Sigmoid colon (tissue), 7 donors: ENCODE data around the gene FN1. TPM values are rescaled to one million over a fixed set of nuclear protein-coding genes. Genes with fewer than 3 reads are reported as not detected.

Experiments
- DNase-seq: peaks from one replicate; pipeline ENCODE4 v3.0.0-alpha.2; 2019
- H3K27ac ChIP-seq, 4 donors: fragments of 200-600 bp; sonication (generic); one replicate each; pipeline ENCODE4 v1.5.1; 2016 to 2019; ENCODE audit warnings: mild to moderate bottlenecking in 1 of 4
- H3K27me3 ChIP-seq, 3 donors: fragments of 200-600 bp; sonication (generic); one replicate each; pipeline ENCODE4 v1.5.1; 2019; ENCODE audit warnings: mild to moderate bottlenecking in 1 of 3
- H3K36me3 ChIP-seq, 4 donors: fragments of 200-600 bp; sonication (generic); one replicate each; pipeline ENCODE4 v1.5.1; 2016 to 2019
- H3K4me1 ChIP-seq, 4 donors: fragments of 200-600 bp; sonication (generic); one replicate each; pipeline ENCODE4 v1.5.1; 2017 to 2019
- H3K4me3 ChIP-seq, 4 donors: fragments of 200-600 bp; sonication (generic); one replicate each; pipeline ENCODE4 v1.5.1; 2017 to 2019; ENCODE audit warnings: mild to moderate bottlenecking in 2 of 4, moderate library complexity in 1 of 4
- H3K9me3 ChIP-seq, 4 donors: fragments of 200-600 bp in 3 of 4; sonication (generic) in 3 of 4; one replicate each; pipeline versions ENCODE4 v1.5.1 to v1.6.1; 2013 to 2019
- CTCF ChIP-seq, 4 experiments: fragments of 450-650 bp in 3 of 4; fragments of 200-600 bp in 1 of 4; IDR thresholded peaks; one replicate each; pipeline ENCODE4 v1.5.1; 2016 to 2019; ENCODE audit warnings: antibody characterized with exemption in 4 of 4, mild to moderate bottlenecking in 3 of 4, moderate library complexity in 2 of 4
- EP300 ChIP-seq, 4 donors: sonication (generic); formaldehyde crosslinking; IDR thresholded peaks; one replicate each; pipeline ENCODE4 v1.6.1; 2017; ENCODE audit warnings: antibody characterized with exemption in 4 of 4
- POLR2A ChIP-seq, 2 donors: fragments of 450-650 bp; IDR thresholded peaks; one replicate each; pipeline ENCODE4 v1.6.1; 2016; ENCODE audit warnings: antibody characterized with exemption in 2 of 2, mild to moderate bottlenecking in 2 of 2, moderate library complexity in 2 of 2
- POLR2AphosphoS5 ChIP-seq, 4 donors: sonication (generic); formaldehyde crosslinking; IDR thresholded peaks; one replicate each; pipeline ENCODE4 v1.6.1; 2017; ENCODE audit warnings: antibody characterized with exemption in 4 of 4
- WGBS, 2 donors: extraction: QIAGEN DNeasy Blood & Tissue Kit; methylation state at CpG; one replicate each; pipeline ENCODE4 v1.1.7; 2013; 5-methylcytosine and 5-hydroxymethylcytosine counted together
- intact Hi-C: fragments of 100-400 bp; cut with DNase I; formaldehyde crosslinking; loops from one replicate; pipeline ENCODE4 v1.15.1; 2023
- polyA plus RNA-seq, 3 donors: library from polyadenylated mRNA; stranded (reverse); fragments of 200-250 nt; gene quantifications; one replicate each; pipeline ENCODE4 v1.2.3, GENCODE V29; 2013
- total RNA-seq, 4 donors: library from RNA; depleted of rRNA; stranded (reverse); fragments of >200 nt; gene quantifications; one replicate each; pipeline ENCODE4 v1.1.0, GENCODE V29; 2016
- donor health status: healthy with polysubstance abuse.
- donor health status: Bipolar disorder and iron deficiency.
- donor health status: healthy.

The FN1 gene
- total and polyA plus RNA-seq, 7 donors, result 13.6 to 3,059 (median 671) TPM

- no peak for TF ChIP-seq EP300 (IDR thresholded peaks at IDR 0.05)
- peak in 1 of 4 donors; percentile 18 for TF ChIP-seq POLR2AphosphoS5 (IDR thresholded peaks at IDR 0.05)
- TF ChIP-seq CTCF (IDR thresholded peaks at IDR 0.05), result no peak
- Histone ChIP-seq H3K4me1 (no peaks in the 10 kb centered on the region), H3K36me3 (peaks cover 64 to 100% (median 83%) of the 10 kb centered on the region in 4 donors), H3K27ac (peak overlapping the region in 3 of 4 donors; percentile 10 to 35 (median 33)), H3K4me3 (no peak overlapping the region), H3K9me3 (no peaks in the 10 kb centered on the region), H3K27me3 (no peaks in the 10 kb centered on the region)
- intact Hi-C loops, result no loop called here
- no peak for DNase-seq
- WGBS, 2 donors, result 92 to 93% methylated on average over 14 of the region's 14 CpGs
Measured at GRCh38 chr2:215371915-215372897, 63.7 kb downstream of the FN1 start.

GRCh38 chr2:215370112-215370965 lies 65.5 kb downstream of the FN1 start:
- DNase-seq, result no peak

GRCh38 chr2:215369181-215369760 lies 66.6 kb downstream of the FN1 start:
- H3K36me3 ChIP-seq, result peaks cover 45 to 100% (median 80%) of the 10 kb centered on the region in 4 donors
- intact Hi-C loops, result loop anchor here (5.0 kb wide), 1 partner anchor 38 kb away; no protein-coding TSS in a partner anchor
- TF ChIP-seq POLR2AphosphoS5 (IDR thresholded peaks at IDR 0.05) (no peak), CTCF (IDR thresholded peaks at IDR 0.05) (no peak), POLR2A (IDR thresholded peaks at IDR 0.05) (no peak), EP300 (IDR thresholded peaks at IDR 0.05) (no peak)
- H3K4me1 ChIP-seq, result no peaks in the 10 kb centered on the region
- peak overlapping the region in 2 of 4 donors; percentile 10 to 28 for H3K27ac ChIP-seq
- H3K9me3 ChIP-seq, result no peaks in the 10 kb centered on the region
- H3K4me3 ChIP-seq, result no peak overlapping the region
- WGBS, 2 donors, result 86% methylated on average over 3 of the region's 3 CpGs
- no peak for DNase-seq
- H3K27me3 ChIP-seq, result no peaks in the 10 kb centered on the region

More at GRCh38 chr2:215370112-215370965, 65.5 kb downstream of the FN1 start:
- TF ChIP-seq POLR2A (IDR thresholded peaks at IDR 0.05), result no peak
- peak in 1 of 4 donors; percentile 7 for TF ChIP-seq POLR2AphosphoS5 (IDR thresholded peaks at IDR 0.05)
- H3K36me3 ChIP-seq, result peaks cover 50 to 100% (median 80%) of the 10 kb centered on the region in 4 donors
- H3K27ac ChIP-seq, result peak overlapping the region in 3 of 4 donors; percentile 4 to 33 (median 18)
- no peaks in the 10 kb centered on the region for H3K27me3 ChIP-seq
- H3K9me3 ChIP-seq, result no peaks in the 10 kb centered on the region
- WGBS, 2 donors, result 80 to 86% methylated on average over 14 of the region's 14 CpGs
- intact Hi-C loops, result no loop called here
- H3K4me3 ChIP-seq, result no peak overlapping the region
- H3K4me1 ChIP-seq, result no peaks in the 10 kb centered on the region

GRCh38 chr2:215368493-215368809 lies 67.4 kb downstream of the FN1 start:
- TF ChIP-seq POLR2A (IDR thresholded peaks at IDR 0.05), result no peak
- TF ChIP-seq EP300 (IDR thresholded peaks at IDR 0.05), result no peak
- no peak for TF ChIP-seq POLR2AphosphoS5 (IDR thresholded peaks at IDR 0.05)
- no peak for TF ChIP-seq CTCF (IDR thresholded peaks at IDR 0.05)

More at GRCh38 chr2:215368493-215368809, 67.4 kb downstream of the FN1 start:
- Histone ChIP-seq H3K9me3 (no peaks in the 10 kb centered on the region), H3K27me3 (no peaks in the 10 kb centered on the region), H3K4me3 (no peak overlapping the region), H3K27ac (peak overlapping the region in 1 of 4 donors; percentile 14), H3K4me1 (no peaks in the 10 kb centered on the region), H3K36me3 (peaks cover 38 to 100% (median 80%) of the 10 kb centered on the region in 4 donors)
- no peak for DNase-seq
- intact Hi-C loops, result loop anchor here (5.0 kb wide), 1 partner anchor 39 kb away; no protein-coding TSS in a partner anchor
